ENCODE data around the gene PCDHGB2. TPM values are rescaled to one million over a fixed set of nuclear protein-coding genes. Genes with fewer than 3 reads are reported as not detected.

The PCDHGB2 gene
- total and polyA plus RNA-seq, 2 experiments from 2014 or later, result 0.33 TPM; not detected in 1

GRCh38 chr5:141411575-141411974 is 51.8 kb downstream of the PCDHGB2 start:
- H3K4me3 ChIP-seq, result no peak overlapping the region
- no peak overlapping the region for H2AFZ ChIP-seq
- H3K9me2 ChIP-seq (replicated peaks; ENCODE audit: insufficient read depth), result no peaks in the 10 kb centered on the region
- no peak for DNase-seq (ENCODE audit: low spot score)
- peaks cover 43% of the 10 kb centered on the region for H3K9me3 ChIP-seq (ENCODE audit: low read depth)
- H3K36me3 ChIP-seq (replicated peaks; ENCODE audit: insufficient read depth, low read depth), result peaks cover 7% of the 10 kb centered on the region
- no peaks in the 10 kb centered on the region for H3K4me1 ChIP-seq (ENCODE audit: insufficient read depth)
- no peaks in the 10 kb centered on the region for H4K20me1 ChIP-seq (ENCODE audit: insufficient read depth, poor library complexity, severe bottlenecking)
- no peaks in the 10 kb centered on the region for H3K27me3 ChIP-seq
- H3K27ac ChIP-seq, result no peak overlapping the region
- 97% methylated on average over 3 of the region's 3 CpGs for WGBS (ENCODE audit: low lambda C conversion rate, missing lambda C conversion rate)
- H3K4me2 ChIP-seq, result peak overlapping the region; percentile 41
- H3K79me2 ChIP-seq, result peaks cover 25% of the 10 kb centered on the region
- TF ChIP-seq EZH2phosphoT487 (IDR thresholded peaks at IDR 0.05; ENCODE audit: low read depth, severe bottlenecking, unreplicated experiment) (no peak), CTCF (IDR thresholded peaks at IDR 0.05; ENCODE audit: poor library complexity) (no peak), EZH2 (IDR thresholded peaks at IDR 0.05; ENCODE audit: borderline replicate concordance) (no peak)

Other genes starting within 250 kb of the PCDHGB2 start
Only the 30 nearest of the 36 such genes appear.
- 1.2 and 2.3 TPM in 2 replicates for gene PCDHB9, start 172.8 kb upstream of the PCDHGB2 start, total RNA-seq
- gene PCDHB9, start 172.8 kb upstream of the PCDHGB2 start, polyA plus RNA-seq, result 0.33 and 1.0 TPM in 2 replicates
- 2.4 and 3.1 TPM in 2 replicates for gene PCDHB10, start 167.6 kb upstream of the PCDHGB2 start, total RNA-seq
- 2.7 and 2.8 TPM in 2 replicates for gene PCDHB10, start 167.6 kb upstream of the PCDHGB2 start, polyA plus RNA-seq
- 0.92 and 2.1 TPM in 2 replicates for gene PCDHB11, start 160.4 kb upstream of the PCDHGB2 start, total RNA-seq
- gene PCDHB11, start 160.4 kb upstream of the PCDHGB2 start, polyA plus RNA-seq, result 1.2 and 1.8 TPM in 2 replicates
- 1.1 and 1.4 TPM in 2 replicates for gene PCDHB12, start 151.3 kb upstream of the PCDHGB2 start, total RNA-seq
- 0.86 and 0.97 TPM in 2 replicates for gene PCDHB12, start 151.3 kb upstream of the PCDHGB2 start, polyA plus RNA-seq
- gene PCDHB13, start 146.1 kb upstream of the PCDHGB2 start, total RNA-seq, result 1.9 and 2.0 TPM in 2 replicates
- 0.50 and 1.1 TPM in 2 replicates for gene PCDHB13, start 146.1 kb upstream of the PCDHGB2 start, polyA plus RNA-seq
- gene PCDHB14, start 136.7 kb upstream of the PCDHGB2 start, total RNA-seq, result 3.9 and 4.3 TPM in 2 replicates
- gene PCDHB14, start 136.7 kb upstream of the PCDHGB2 start, polyA plus RNA-seq, result 2.2 and 3.0 TPM in 2 replicates
- gene PCDHB15, start 114.6 kb upstream of the PCDHGB2 start, total RNA-seq, result 1.8 and 3.3 TPM in 2 replicates
- gene PCDHB15, start 114.6 kb upstream of the PCDHGB2 start, polyA plus RNA-seq, result 2.0 and 2.6 TPM in 2 replicates
- 0.50 and 1.7 TPM in 2 replicates for gene SLC25A2, start 55.9 kb upstream of the PCDHGB2 start, total RNA-seq
- gene SLC25A2, start 55.9 kb upstream of the PCDHGB2 start, polyA plus RNA-seq, result not detected in 2 replicates
- gene TAF7, start 39.2 kb upstream of the PCDHGB2 start, total RNA-seq, result 85.2 and 96.9 TPM in 2 replicates
- 103 and 107 TPM in 2 replicates for gene TAF7, start 39.2 kb upstream of the PCDHGB2 start, polyA plus RNA-seq
- 0.24 and 0.33 TPM in 2 replicates for gene PCDHGA1, start 29.5 kb upstream of the PCDHGB2 start, total RNA-seq
- gene PCDHGA1, start 29.5 kb upstream of the PCDHGB2 start, polyA plus RNA-seq, result not detected in 2 replicates
- gene PCDHGA2, start 21.2 kb upstream of the PCDHGB2 start, total RNA-seq, result 0.08 TPM in 1 of 2 replicates, not detected in the other
- 0.10 TPM in 1 of 2 replicates, not detected in the other for gene PCDHGA2, start 21.2 kb upstream of the PCDHGB2 start, polyA plus RNA-seq
- not detected in 2 replicates for gene PCDHGA3, start 16.2 kb upstream of the PCDHGB2 start, total RNA-seq
- gene PCDHGA3, start 16.2 kb upstream of the PCDHGB2 start, polyA plus RNA-seq, result 0.45 TPM in 1 of 2 replicates, not detected in the other
- gene PCDHGB1, start 9.9 kb upstream of the PCDHGB2 start, total RNA-seq, result 0.24 and 0.53 TPM in 2 replicates
- gene PCDHGB1, start 9.9 kb upstream of the PCDHGB2 start, polyA plus RNA-seq, result 0.57 TPM in 1 of 2 replicates, not detected in the other
- 0.17 and 0.28 TPM in 2 replicates for gene PCDHGA4, start 5.0 kb upstream of the PCDHGB2 start, total RNA-seq
- gene PCDHGA4, start 5.0 kb upstream of the PCDHGB2 start, polyA plus RNA-seq, result 0.24 TPM in 1 of 2 replicates, not detected in the other
- 0.03 and 0.20 TPM in 2 replicates for gene PCDHGA5, start 4.2 kb downstream of the PCDHGB2 start, total RNA-seq
- gene PCDHGA5, start 4.2 kb downstream of the PCDHGB2 start, polyA plus RNA-seq, result not detected in 2 replicates
- not detected in 2 replicates for gene PCDHGB3, start 10.2 kb downstream of the PCDHGB2 start, total RNA-seq
- not detected in 2 replicates for gene PCDHGB3, start 10.2 kb downstream of the PCDHGB2 start, polyA plus RNA-seq
- 0.12 TPM in 1 of 2 replicates, not detected in the other for gene PCDHGA6, start 13.9 kb downstream of the PCDHGB2 start, total RNA-seq
- gene PCDHGA6, start 13.9 kb downstream of the PCDHGB2 start, polyA plus RNA-seq, result 0.11 TPM in 1 of 2 replicates, not detected in the other
- gene PCDHGA7, start 22.7 kb downstream of the PCDHGB2 start, total RNA-seq, result 0.04 and 0.10 TPM in 2 replicates
- gene PCDHGA7, start 22.7 kb downstream of the PCDHGB2 start, polyA plus RNA-seq, result not detected in 2 replicates
- gene PCDHGB4, start 27.7 kb downstream of the PCDHGB2 start, total RNA-seq, result 20.0 and 20.9 TPM in 2 replicates
- 14.2 and 17.9 TPM in 2 replicates for gene PCDHGB4, start 27.7 kb downstream of the PCDHGB2 start, polyA plus RNA-seq
- gene PCDHGA8, start 32.6 kb downstream of the PCDHGB2 start, total RNA-seq, result 1.00 and 1.5 TPM in 2 replicates
- 0.28 and 0.53 TPM in 2 replicates for gene PCDHGA8, start 32.6 kb downstream of the PCDHGB2 start, polyA plus RNA-seq
- 0.17 and 2.0 TPM in 2 replicates for gene PCDHGB5, start 38.0 kb downstream of the PCDHGB2 start, total RNA-seq
- 0.09 and 0.30 TPM in 2 replicates for gene PCDHGB5, start 38.0 kb downstream of the PCDHGB2 start, polyA plus RNA-seq
- gene PCDHGA9, start 42.8 kb downstream of the PCDHGB2 start, total RNA-seq, result 1.1 and 1.2 TPM in 2 replicates
- not detected in 2 replicates for gene PCDHGA9, start 42.8 kb downstream of the PCDHGB2 start, polyA plus RNA-seq
- 11.6 and 13.6 TPM in 2 replicates for gene PCDHGB6, start 48.0 kb downstream of the PCDHGB2 start, total RNA-seq
- 13.1 and 15.7 TPM in 2 replicates for gene PCDHGB6, start 48.0 kb downstream of the PCDHGB2 start, polyA plus RNA-seq
- 4.5 and 6.7 TPM in 2 replicates for gene PCDHGA10, start 53.0 kb downstream of the PCDHGB2 start, total RNA-seq
- gene PCDHGA10, start 53.0 kb downstream of the PCDHGB2 start, polyA plus RNA-seq, result 3.0 and 3.9 TPM in 2 replicates
- gene PCDHGB7, start 57.7 kb downstream of the PCDHGB2 start, total RNA-seq, result 6.9 and 8.8 TPM in 2 replicates
- 6.7 and 8.4 TPM in 2 replicates for gene PCDHGB7, start 57.7 kb downstream of the PCDHGB2 start, polyA plus RNA-seq
- 1.8 and 2.7 TPM in 2 replicates for gene PCDHGA11, start 61.1 kb downstream of the PCDHGB2 start, total RNA-seq
- gene PCDHGA11, start 61.1 kb downstream of the PCDHGB2 start, polyA plus RNA-seq, result 1.8 TPM in 2 replicates
- 0.70 and 0.96 TPM in 2 replicates for gene PCDHGA12, start 70.5 kb downstream of the PCDHGB2 start, total RNA-seq
- gene PCDHGA12, start 70.5 kb downstream of the PCDHGB2 start, polyA plus RNA-seq, result 0.66 and 1.1 TPM in 2 replicates
- 16.9 and 18.9 TPM in 2 replicates for gene PCDHGC3, start 116.0 kb downstream of the PCDHGB2 start, total RNA-seq
- gene PCDHGC3, start 116.0 kb downstream of the PCDHGB2 start, polyA plus RNA-seq, result 35.8 and 40.8 TPM in 2 replicates
- gene PCDHGC4, start 125.0 kb downstream of the PCDHGB2 start, total RNA-seq, result 0.44 and 1.5 TPM in 2 replicates
- 0.15 and 0.35 TPM in 2 replicates for gene PCDHGC4, start 125.0 kb downstream of the PCDHGB2 start, polyA plus RNA-seq
- 0.92 and 1.1 TPM in 2 replicates for gene PCDHGC5, start 129.1 kb downstream of the PCDHGB2 start, total RNA-seq
- 0.16 TPM in 1 of 2 replicates, not detected in the other for gene PCDHGC5, start 129.1 kb downstream of the PCDHGB2 start, polyA plus RNA-seq

Measured in hepatocyte (in vitro differentiated cells).